GM19043 (cell line): ENCODE measurements around the gene ZC3HAV1L.
"Not testable (repeated sequence)": the region's sequence is repeated elsewhere in the genome, so short reads cannot be mapped to it uniquely, and the experiment has no call there.

Experiments
- ATAC-seq: cut with Tn5 transposase; IDR thresholded peaks from one replicate; pipeline ENCODE4 v1.9.1; 2021; ENCODE audit warnings: low read depth; ENCODE audit not compliant: unreplicated experiment

Gene ZC3HAV1L

DNA sequence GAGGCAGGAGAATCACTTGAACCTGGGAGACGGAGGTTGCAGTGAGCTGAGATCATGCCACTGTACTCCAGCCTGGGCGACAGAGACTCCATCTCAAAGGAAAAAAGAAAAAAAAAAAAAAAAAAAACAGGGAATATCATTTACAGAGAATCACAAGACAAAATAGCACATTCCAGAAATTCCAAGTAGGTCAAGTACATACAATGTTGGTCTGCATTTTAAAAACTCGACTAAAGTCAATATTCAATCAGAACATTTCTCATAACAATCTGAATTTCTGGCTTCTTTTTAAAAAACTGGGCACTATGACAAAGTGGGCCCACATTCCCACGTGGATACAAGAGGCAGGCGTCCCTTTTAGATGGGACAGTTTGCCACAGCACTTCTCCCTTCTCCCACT is 12.8 kb downstream of the ZC3HAV1L start:
- ATAC-seq, result no peak

DNA sequence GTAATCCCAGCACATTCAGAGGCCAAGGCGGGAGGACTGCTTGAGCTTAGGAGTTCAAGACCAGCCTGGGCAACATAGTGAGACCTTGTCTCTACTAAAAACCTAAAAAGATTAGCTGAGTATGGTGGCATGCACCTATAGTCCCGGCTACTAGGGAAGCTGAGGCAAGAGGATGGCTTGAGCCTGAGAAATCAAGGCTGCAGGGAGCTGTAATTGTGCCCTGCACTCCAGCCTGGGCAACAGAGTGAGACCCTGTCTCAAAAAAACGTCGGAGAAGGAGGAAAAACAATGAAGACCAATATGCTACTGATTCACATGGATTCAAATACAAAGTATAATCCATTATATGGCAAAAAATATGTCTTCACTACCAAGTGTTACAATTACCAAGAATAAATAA is 13.6 kb downstream of the ZC3HAV1L start:
- no peak for ATAC-seq

- no peak for ATAC-seq
Measured at GRCh38 chr7:139018910-139019309, 16.9 kb downstream of the ZC3HAV1L start.

- peak; percentile 94 for ATAC-seq
Measured at GRCh38 chr7:139016931-139017511, 18.8 kb downstream of the ZC3HAV1L start.

DNA sequence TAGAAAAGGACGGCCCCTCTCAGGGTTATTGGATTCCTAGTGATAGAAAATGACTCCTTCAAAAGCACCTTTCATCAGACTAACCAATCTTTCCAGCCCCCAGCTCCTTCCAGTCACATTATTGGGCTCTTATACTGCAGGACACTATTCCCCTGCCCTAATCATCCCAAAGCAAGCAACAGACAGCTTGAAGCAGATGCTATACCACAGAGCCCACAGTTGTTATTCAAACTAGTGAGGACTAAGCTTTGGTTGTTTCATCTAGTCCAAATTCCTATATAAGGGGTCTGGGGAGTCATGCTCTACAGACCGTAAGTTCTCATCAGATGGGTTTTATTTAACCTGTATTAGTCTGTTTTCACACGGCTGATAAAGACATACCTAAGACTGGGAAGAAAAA is 24.5 kb downstream of the ZC3HAV1L start:
- no peak for ATAC-seq

- no peak for ATAC-seq
Measured at GRCh38 chr7:139004321-139005090, 31.3 kb downstream of the ZC3HAV1L start.

DNA sequence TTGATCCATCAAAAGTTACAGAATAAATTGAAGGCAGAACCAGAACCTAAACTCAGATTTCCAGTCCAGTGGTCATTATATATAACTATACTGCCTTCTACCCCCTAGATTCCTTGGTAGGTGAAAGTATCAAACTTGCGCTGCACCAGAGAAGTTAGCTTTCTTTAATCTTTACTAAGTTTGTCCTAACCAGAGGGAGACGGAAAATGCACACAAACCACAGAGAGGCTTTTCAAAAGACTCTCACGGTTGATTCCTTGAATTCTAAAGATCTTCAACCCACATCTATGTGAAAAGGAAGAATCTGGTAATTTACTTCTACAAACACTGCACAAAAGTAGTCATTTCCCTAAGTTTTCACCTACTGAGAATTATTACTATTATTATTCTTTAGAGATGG is 36.4 kb downstream of the ZC3HAV1L start:
- ATAC-seq, result no peak

DNA sequence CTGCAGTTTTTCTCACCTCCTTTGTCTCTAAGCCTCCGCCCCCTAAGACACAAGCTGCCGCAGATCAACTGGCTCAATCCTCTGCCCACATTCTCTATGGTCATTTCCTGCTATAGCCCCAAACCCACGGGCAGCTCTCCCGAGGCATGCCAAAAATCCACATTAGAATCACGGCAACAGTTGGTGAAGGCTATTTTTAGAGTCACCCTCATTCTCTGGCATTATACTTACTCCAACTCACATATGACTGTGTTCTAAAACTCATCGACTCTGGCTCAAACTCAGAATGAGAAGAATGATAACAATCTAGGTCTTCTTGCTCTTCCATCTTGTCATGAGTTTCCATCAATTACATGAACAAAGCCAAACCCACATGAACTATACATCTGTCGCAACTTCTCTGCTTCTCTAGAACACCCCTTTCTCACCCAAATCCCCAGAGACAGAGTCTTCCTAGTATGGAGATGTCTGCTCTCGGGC is 43.8 kb downstream of the ZC3HAV1L start:
- no peak for ATAC-seq

GRCh38 chr7:138987686-138988085 is 48.2 kb downstream of the ZC3HAV1L start:
- no peak for ATAC-seq

- no peak for ATAC-seq
Measured at GRCh38 chr7:138982204-138982623, 53.6 kb downstream of the ZC3HAV1L start.

DNA sequence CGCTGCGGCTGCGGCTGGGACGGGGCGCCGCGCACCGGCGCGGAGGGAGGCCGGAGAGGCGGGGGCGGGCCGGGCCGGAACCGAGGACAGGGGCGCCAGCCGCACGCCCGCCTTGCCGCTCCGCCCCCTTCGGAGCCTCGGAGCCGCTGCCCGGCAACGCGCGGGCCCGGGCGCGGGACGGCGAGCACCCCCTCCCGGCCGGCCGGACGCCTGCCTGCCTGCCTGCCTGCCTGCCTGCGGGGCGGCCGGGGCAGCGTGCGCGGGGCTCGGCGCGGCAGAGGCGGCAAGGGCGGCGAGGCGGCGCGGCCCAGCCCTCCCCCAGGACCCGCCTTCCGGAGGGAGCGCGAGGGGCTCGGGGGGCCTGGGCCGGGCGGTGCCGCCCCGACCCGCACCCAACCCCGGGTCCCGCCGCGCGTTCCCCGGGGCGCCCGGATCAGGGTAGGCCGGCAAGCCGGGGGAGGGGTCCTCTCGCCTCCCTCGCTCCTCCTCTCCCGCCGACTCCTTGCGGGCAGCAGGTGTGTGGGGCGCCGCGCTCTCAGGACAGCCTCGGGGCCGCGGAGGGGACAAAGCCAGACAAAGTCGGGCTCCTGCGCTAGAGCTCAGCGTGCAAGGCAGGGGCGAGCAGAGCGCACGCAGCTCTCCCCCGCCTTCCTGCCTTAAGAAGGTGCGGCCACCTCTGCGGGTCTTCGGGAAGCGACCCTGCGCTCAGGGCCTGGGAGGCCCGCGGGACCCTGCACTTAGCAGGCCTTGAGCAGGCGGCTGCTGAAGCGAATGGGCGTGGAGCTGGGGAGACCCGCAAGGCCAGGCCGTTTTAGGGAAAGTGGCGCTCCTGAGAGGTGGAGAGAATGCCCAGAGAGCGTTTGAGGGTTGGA is 54.3 kb downstream of the ZC3HAV1L start, which contains the start of gene KIAA1549:
TSS of gene KIAA1549 (minus strand) at position 58 of the 872 bp plus-strand sequence. CDS start 120 bp downstream, outside the sequence.
- peak; percentile 84 for ATAC-seq

- peak; percentile 37 for ATAC-seq
Measured at GRCh38 chr7:138980563-138981291, 55.1 kb downstream of the ZC3HAV1L start.

GRCh38 chr7:138979988-138980562 is 55.8 kb downstream of the ZC3HAV1L start:
- ATAC-seq, result no peak

DNA sequence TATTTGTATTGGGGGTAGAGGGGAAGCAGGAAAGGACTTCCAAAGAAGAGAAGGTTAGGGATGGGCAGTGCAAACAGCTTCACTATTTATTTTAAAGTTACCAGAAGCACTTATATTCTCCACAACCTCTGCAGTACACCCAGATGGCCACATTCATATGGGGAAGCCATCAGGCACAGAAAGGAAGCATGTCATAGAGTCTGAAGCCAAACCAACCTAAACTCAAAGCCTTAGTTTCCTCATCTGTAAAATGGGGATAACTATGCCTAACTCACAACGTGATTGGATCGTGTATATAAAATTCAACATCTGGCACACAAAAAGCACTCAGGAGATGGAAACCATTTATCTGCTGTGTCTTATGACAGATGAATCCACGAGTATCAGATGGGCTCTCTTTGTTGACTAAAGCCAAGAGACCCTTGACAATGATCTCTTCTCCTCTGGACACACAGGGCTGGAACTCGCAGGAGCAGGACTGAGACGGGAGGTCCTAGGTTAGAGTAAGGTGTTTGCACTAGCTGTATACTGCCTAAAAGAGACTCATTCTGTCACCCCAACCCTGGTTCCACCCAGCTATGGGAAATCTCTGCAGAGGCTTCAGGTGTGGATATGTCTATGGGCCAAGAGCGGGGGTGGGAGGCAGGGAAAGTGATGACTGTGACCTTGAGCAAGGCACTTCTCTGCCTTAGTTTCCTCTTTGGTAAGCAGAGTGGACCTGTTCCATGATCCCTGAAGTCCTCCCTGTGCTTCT is 56.4 kb downstream of the ZC3HAV1L start:
- ATAC-seq, result peak; percentile 41

GRCh38 chr7:138978541-138979184 is 57.2 kb downstream of the ZC3HAV1L start:
- ATAC-seq, result no peak

DNA sequence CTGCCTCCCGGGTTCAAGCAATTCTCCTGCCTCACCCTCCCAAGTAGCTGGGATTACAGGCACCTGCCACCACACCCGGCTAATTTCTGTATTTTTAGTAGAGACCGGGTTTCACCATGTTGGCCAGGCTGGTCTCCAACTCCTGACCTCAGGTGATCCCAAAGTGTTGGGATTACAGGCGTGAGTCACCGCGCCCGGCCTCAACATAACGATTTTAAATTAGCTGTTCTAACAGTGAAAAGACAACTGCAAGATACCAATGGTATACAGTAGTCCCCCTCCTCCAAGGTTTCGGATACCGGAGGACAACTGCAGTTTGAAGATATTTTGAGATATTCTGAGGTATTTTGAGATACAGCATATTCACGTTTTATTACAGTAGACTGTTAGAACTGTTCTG is 59.7 kb downstream of the ZC3HAV1L start:
- not testable (repeated sequence) for ATAC-seq
